ENCODE measurements around the gene CHPF2.

Gene CHPF2

DNA sequence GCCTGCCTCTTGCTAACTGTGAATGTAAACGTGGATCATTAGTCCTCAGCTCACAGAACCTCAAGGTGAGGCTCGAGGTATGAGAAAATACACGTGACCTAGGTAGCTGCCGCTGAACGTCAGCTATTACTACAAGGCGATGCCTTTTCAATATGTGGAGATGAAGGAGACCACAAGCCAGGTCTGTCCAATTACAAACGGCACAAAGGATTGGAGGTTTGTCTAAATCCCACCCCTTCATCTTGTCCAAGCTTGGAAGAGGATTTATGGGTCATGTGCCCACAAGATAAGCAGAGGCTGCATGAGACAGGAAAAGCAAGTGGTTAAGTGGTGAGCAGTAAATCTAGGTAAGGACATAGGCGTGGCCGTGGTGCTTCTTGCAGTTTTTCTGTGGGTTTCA lies 25.4 kb upstream of the CHPF2 start:
- no peak for DNase-seq (ENCODE audit: low spot score)

- no peak for DNase-seq (ENCODE audit: low spot score)
These were observed 25.0 kb upstream of the CHPF2 start for GRCh38 chr7:151207315-151207714.

GRCh38 chr7:151207804-151208203 lies 24.5 kb upstream of the CHPF2 start:
- DNase-seq (ENCODE audit: low spot score), result no peak

DNA sequence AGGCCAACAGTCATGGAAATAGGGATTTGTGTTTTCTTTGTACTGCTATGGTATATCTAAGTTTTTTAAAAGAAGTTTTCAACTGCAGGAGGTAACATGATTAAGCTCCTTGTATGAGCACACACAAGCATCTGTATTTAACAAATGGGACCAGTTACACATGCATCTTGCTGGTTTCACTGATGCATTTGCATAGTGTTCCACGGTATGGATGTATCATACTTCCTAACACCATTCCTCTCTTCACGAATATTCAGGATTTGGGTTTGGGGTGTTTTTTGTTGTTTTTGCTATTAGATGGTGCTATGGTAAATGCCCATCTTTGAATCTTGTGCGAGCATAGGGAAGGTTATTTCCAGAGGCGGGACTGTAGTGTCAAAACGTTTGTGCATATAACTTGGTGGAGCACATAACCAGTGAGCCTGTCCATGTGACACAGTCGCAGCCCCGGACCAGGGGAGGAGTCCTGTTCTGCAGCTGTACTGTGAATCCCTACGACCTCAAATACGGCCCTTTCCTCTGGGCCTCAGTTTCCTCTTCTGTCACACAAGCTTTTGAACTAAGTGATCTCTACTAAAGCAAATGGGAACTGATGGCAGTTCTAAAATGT lies 23.9 kb upstream of the CHPF2 start:
- no peak for DNase-seq (ENCODE audit: low spot score)

DNA sequence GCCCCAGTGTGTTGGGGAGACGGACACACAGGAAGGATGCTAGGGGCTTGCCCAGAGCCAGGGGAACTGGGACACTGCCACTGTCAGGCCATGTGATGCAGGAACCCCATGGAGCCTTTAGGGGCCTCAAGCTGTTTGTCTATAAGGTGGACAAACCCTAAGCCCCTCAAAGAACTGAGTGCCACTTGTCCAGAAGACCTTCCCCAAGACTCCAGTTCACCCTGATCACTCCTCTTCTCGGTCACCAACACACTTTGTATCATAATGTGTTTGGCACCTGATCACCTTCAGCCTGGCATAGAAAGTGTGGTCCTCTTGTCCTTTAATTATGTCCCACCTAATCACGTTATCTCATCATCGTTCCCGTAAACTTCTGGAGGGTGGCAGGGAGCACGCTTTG lies 22.7 kb upstream of the CHPF2 start:
- no peak for DNase-seq (ENCODE audit: low spot score)

- no peak for DNase-seq (ENCODE audit: low spot score)
These were observed 22.0 kb upstream of the CHPF2 start, which contains the start of gene H2BK1 for GRCh38 chr7:151210087-151210854. Gene H2BK1, minus strand, starts transcription at chr7:151210488. Its CDS starts 170 bp downstream, at chr7:151210318.

GRCh38 chr7:151211155-151211772 lies 21.0 kb upstream of the CHPF2 start:
- no peak for DNase-seq (ENCODE audit: low spot score)

- DNase-seq (ENCODE audit: low spot score), result no peak
These were observed 19.7 kb upstream of the CHPF2 start for GRCh38 chr7:151212626-151213025.

- DNase-seq (ENCODE audit: low spot score), result no peak
These were observed 18.5 kb upstream of the CHPF2 start for GRCh38 chr7:151213826-151214225.

DNA sequence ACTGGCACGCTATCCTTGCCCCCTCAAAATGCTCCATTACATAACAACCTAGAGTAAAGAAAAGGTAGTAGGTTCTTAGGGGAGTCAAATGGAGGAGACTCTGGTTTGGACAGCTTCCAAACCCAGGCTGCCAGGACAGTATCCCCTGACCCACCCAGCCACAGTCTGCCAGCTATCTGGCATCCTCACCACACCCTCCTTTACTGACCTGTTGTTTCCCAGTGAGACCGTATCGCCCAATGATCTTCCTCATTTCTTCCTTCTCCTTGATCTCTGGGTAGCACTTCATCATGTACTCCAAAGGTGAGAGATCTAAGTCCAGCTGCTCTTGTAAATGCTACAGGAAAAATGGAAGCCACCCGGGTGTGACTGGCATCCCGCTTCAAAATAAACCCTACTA lies 16.9 kb upstream of the CHPF2 start:
- no peak for DNase-seq (ENCODE audit: low spot score)

DNA sequence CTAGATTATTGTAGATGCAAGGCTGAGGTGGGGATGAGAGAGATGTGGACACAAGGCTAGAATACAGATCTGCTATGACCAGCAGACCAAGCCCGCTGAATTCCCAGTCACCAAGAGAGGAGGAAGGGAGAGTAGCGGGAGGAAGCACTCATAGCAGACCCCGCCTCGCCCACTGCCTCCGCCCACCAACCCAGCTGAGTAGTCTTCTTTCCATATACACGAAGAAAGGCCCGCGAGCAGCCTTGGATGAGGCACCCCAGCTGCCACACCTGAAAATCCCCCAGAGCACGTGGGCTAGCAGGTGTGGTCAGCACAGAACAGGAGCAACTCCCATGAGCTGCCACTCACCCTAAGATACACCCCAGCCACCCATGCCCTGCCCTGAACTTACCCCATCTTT lies 14.1 kb upstream of the CHPF2 start:
- no peak for DNase-seq (ENCODE audit: low spot score)

GRCh38 chr7:151223728-151224127 lies 8.6 kb upstream of the CHPF2 start:
- DNase-seq (ENCODE audit: low spot score), result no peak

- DNase-seq (ENCODE audit: low spot score), result no peak
These were observed 6.3 kb upstream of the CHPF2 start for GRCh38 chr7:151225948-151226510.

- DNase-seq (ENCODE audit: low spot score), result no peak
These were observed 5.8 kb upstream of the CHPF2 start for GRCh38 chr7:151226560-151226874.

GRCh38 chr7:151226875-151227782 lies 5.2 kb upstream of the CHPF2 start, which contains the start of gene ABCF2:
Gene ABCF2, minus strand, starts transcription at chr7:151227205. Its CDS starts 747 bp downstream, at chr7:151226458.
- DNase-seq (ENCODE audit: low spot score), result peak; percentile 98

- DNase-seq (ENCODE audit: low spot score), result no peak
These were observed 4.0 kb upstream of the CHPF2 start for GRCh38 chr7:151228024-151228866.

GRCh38 chr7:151229249-151229648 lies 3.0 kb upstream of the CHPF2 start:
- no peak for DNase-seq (ENCODE audit: low spot score)

GRCh38 chr7:151231080-151231479 lies 1.2 kb upstream of the CHPF2 start:
- no peak for DNase-seq (ENCODE audit: low spot score)

GRCh38 chr7:151232917-151233701 lies 826 bp downstream of the CHPF2 start:
- no peak for DNase-seq (ENCODE audit: low spot score)

- no peak for DNase-seq (ENCODE audit: low spot score)
These were observed 1.5 kb downstream of the CHPF2 start for GRCh38 chr7:151233804-151234203.
